Colonic mucosa (tissue), 4 donors: ENCODE results near the gene CYP2A7. TPM values are rescaled to one million over a fixed set of nuclear protein-coding genes. Genes with fewer than 3 reads are reported as not detected.
"Not testable (repeated sequence)": the region's sequence is repeated elsewhere in the genome, so short reads cannot be mapped to it uniquely, and the experiment has no call there.

Experiments
- DNase-seq: peaks from one replicate; pipeline ENCODE4 v3.0.0-alpha.2; 2020
- H3K27ac ChIP-seq: fragments of 200-600 bp; one replicate; pipeline ENCODE4 v1.8.0; 2021
- H3K27me3 ChIP-seq: fragments of 200-600 bp; one replicate; pipeline ENCODE4 v1.8.0; 2021
- H3K36me3 ChIP-seq: fragments of 200-600 bp; one replicate; pipeline ENCODE4 v1.8.0; 2021
- H3K4me1 ChIP-seq: fragments of 200-600 bp; one replicate; pipeline ENCODE4 v1.8.0; 2021; ENCODE audit warnings: mild to moderate bottlenecking
- H3K4me3 ChIP-seq: fragments of 200-600 bp; one replicate; pipeline ENCODE4 v1.8.0; 2021
- H3K9ac ChIP-seq, 2 donors: one replicate each; pipeline ENCODE4 v1.7.0; 2013; ENCODE audit warnings: control low read depth in 2 of 2, low read depth in 2 of 2, low read length in 2 of 2
- H3K9me3 ChIP-seq: fragments of 200-600 bp; one replicate; pipeline ENCODE4 v1.8.0; 2021
- intact Hi-C: fragments of 100-400 bp; cut with DNase I; formaldehyde crosslinking; loops from one replicate; pipeline ENCODE4 v1.14.1; 2022
- total RNA-seq, 2 donors: library from RNA; stranded (reverse); fragmentation: NEBNext Ultra II Directional in 1 of 2; extraction: Animal tissue kit (Norgen Biotek cat#: 25700) in 1 of 2; gene quantifications; one replicate each; pipeline ENCODE4 v1.2.1, GENCODE V29; 2021
- TF ChIP-seq, protein P1 (sequence below): fragments of 200-600 bp; IDR thresholded peaks from one replicate; pipeline ENCODE4 v1.8.0; 2022; ENCODE audit warnings: antibody characterized with exemption, mild to moderate bottlenecking
- donor health status: healthy.
- donor health status: DM: no; HTN: no; CAD: no.
- donor health status: DM: no; HTN: no; CAD: no.

Gene CYP2A7
- total RNA-seq, 2 donors from 2014 or later, result 0.37 TPM; not detected in 1

DNA sequence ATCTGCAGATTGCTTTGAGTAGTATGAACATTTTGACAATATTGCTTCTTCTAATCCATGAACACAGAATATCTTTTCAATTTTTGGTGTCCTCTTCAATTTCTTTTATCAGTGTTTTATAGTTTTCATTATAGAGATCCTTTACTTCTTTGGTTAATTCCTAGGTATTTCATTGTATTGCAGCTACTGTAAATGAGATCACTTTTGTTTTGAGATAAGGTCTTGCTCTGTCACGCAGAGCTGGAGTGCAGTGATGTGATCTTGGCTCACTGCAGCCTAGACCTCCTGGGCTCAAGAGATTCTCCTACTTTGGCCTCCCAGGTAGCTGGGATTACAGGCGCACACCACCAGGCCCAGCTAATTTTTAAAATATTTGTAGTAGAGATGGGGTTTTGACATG is 9.8 kb downstream of the CYP2A7 start:
- DNase-seq, result no peak
- intact Hi-C loops, result no loop called here
- TF ChIP-seq, protein P1, sequence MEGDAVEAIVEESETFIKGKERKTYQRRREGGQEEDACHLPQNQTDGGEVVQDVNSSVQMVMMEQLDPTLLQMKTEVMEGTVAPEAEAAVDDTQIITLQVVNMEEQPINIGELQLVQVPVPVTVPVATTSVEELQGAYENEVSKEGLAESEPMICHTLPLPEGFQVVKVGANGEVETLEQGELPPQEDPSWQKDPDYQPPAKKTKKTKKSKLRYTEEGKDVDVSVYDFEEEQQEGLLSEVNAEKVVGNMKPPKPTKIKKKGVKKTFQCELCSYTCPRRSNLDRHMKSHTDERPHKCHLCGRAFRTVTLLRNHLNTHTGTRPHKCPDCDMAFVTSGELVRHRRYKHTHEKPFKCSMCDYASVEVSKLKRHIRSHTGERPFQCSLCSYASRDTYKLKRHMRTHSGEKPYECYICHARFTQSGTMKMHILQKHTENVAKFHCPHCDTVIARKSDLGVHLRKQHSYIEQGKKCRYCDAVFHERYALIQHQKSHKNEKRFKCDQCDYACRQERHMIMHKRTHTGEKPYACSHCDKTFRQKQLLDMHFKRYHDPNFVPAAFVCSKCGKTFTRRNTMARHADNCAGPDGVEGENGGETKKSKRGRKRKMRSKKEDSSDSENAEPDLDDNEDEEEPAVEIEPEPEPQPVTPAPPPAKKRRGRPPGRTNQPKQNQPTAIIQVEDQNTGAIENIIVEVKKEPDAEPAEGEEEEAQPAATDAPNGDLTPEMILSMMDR, result no peak
- no peaks in the 10 kb centered on the region for H3K4me1 ChIP-seq
- H3K9ac ChIP-seq, result no peak overlapping the region
- no peaks in the 10 kb centered on the region for H3K27me3 ChIP-seq
- H3K36me3 ChIP-seq, result no peaks in the 10 kb centered on the region
- no peak overlapping the region for H3K27ac ChIP-seq
- H3K9me3 ChIP-seq, result no peaks in the 10 kb centered on the region
- H3K4me3 ChIP-seq, result no peak overlapping the region

DNA sequence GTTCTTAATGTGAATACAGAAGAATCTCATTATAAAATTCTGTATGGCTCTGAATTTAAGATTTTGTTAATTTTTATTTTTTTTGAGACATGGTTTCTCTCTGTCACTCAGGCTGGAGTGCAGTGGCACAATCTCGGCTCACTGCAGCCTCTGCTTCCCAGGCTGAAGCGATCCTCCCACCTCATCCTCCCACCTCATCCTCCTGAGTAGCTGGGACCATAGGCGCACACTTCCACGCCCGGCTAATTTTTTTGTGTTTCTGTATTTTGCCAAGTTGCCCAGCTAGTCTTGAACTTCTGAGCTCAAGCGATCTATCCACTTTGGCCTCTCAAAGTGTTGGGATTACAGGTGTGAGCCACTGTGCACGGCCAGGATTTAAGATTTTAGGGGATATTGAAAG is 14.3 kb downstream of the CYP2A7 start:
- Histone ChIP-seq H3K4me3 (no peak overlapping the region), H3K9me3 (no peaks in the 10 kb centered on the region), H3K27ac (no peak overlapping the region), H3K27me3 (no peaks in the 10 kb centered on the region), H3K9ac (no peak overlapping the region), H3K36me3 (no peaks in the 10 kb centered on the region), H3K4me1 (no peaks in the 10 kb centered on the region)
- TF ChIP-seq, protein P1, result no peak
- DNase-seq, result no peak
- intact Hi-C loops, result no loop called here

DNA sequence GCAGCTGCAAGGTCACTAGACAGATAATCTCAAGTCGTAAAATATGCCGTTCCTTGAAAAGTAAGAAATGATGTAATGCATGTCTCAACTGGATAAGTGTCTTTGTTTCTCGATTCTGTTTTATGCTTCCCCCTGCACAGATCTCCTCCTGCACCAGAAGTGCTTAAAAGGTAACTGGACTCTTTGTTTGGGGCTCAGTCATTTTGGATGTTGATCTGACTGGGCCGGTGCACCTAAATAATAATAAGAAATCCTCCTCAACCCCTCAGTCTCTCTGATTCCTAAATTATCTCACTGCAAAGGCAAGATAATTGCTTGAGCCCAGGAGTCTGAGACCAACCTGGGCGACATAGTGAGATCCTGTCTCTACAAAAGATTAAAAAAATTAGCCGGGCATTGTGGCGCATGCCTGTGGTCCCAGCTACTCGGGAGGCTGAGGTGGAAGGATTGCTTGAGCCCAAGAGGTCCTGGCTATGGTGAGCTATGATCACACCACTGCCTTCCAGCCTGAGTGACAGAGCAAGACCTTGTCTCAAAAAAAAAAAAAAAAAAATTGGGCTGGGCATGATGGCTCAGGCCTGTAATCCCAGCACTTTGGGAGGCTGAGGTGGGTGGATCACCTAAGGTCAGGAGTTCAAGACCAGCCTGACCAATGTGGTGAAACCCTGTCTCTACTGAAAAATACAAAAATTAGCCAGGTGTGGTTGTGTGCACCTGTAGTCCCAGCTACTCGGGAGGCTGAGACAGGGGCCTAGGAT is 17.1 kb downstream of the CYP2A7 start:
- H3K4me1 ChIP-seq, H3K27me3 ChIP-seq, H3K9me3 ChIP-seq, H3K4me3 ChIP-seq, H3K27ac ChIP-seq, intact Hi-C loops, DNase-seq, H3K36me3 ChIP-seq, H3K9ac ChIP-seq: not testable (repeated sequence)

DNA sequence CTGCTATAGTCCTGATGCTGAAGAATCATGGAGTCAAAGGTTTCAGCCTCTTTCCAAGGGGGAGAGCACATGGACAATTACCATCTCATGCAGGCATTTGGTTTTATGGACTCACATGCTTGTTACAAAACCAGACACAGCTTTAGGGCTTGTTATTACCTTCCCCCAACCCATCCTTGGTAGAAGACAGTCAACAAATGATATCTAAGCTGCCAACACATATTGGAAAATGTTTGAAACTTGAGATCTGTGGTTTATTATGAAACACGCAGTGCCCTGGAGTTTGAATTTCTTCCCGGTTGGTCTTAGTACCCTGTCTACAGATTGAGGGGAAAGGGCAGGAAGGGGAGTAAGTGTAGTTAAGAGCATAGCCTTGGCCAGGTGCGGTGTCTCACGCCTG is 19.2 kb downstream of the CYP2A7 start:
- no peak overlapping the region for H3K4me3 ChIP-seq
- TF ChIP-seq, protein P1, result no peak
- H3K4me1 ChIP-seq, result no peaks in the 10 kb centered on the region
- no peaks in the 10 kb centered on the region for H3K36me3 ChIP-seq
- no peak overlapping the region for H3K9ac ChIP-seq
- no peak for DNase-seq
- H3K9me3 ChIP-seq, result no peaks in the 10 kb centered on the region
- no peak overlapping the region for H3K27ac ChIP-seq
- no peaks in the 10 kb centered on the region for H3K27me3 ChIP-seq
- intact Hi-C loops, result no loop called here

DNA sequence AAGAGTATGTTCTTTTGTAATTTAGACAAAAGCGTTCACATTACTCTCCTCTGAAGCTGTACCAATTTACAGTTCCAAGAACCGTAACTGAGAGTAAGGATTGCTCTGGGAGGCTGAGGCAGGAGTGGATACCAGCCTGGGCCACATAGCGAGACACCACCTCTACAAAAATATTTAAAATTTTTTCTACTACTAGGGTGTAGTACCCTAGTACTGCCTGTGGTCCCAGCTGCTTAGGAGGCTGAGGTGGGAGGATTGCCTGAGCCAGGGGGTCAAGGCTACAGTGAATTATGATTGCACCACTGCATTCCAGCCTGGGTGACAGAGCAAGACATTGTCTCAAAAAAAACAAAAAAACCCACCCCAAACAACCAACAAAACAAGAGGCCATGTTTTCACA is 19.7 kb downstream of the CYP2A7 start:
- Histone ChIP-seq H3K36me3 (no peaks in the 10 kb centered on the region), H3K4me3 (no peak overlapping the region), H3K9ac (no peak overlapping the region), H3K9me3 (no peaks in the 10 kb centered on the region), H3K27me3 (no peaks in the 10 kb centered on the region), H3K4me1 (no peaks in the 10 kb centered on the region), H3K27ac (no peak overlapping the region)
- intact Hi-C loops, result no loop called here
- TF ChIP-seq, protein P1, result no peak
- DNase-seq, result no peak

DNA sequence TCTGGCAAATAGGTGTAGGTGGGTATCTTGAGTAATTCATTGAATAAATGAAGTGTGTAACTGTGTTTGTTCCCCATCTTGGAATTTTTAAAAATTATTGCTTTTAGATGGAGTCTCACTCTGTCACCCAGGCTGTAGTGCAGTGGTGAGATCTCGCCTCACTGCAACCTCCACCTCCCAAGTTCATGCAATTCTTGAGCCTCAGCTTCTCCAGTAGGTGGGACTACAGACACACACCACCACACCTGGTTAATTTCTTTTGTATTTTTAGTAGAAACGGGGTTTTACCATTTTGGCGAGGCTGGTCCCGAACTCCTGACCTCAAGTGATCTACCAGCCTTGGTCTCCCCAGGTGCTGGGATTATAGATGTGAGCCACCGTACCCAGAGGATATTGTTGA is 23.9 kb downstream of the CYP2A7 start:
- Histone ChIP-seq H3K4me3 (no peak overlapping the region), H3K9me3 (no peaks in the 10 kb centered on the region), H3K27ac (no peak overlapping the region), H3K9ac (no peak overlapping the region), H3K36me3 (no peaks in the 10 kb centered on the region), H3K4me1 (no peaks in the 10 kb centered on the region), H3K27me3 (no peaks in the 10 kb centered on the region)
- TF ChIP-seq, protein P1, result no peak
- DNase-seq, result no peak
- intact Hi-C loops, result no loop called here

DNA sequence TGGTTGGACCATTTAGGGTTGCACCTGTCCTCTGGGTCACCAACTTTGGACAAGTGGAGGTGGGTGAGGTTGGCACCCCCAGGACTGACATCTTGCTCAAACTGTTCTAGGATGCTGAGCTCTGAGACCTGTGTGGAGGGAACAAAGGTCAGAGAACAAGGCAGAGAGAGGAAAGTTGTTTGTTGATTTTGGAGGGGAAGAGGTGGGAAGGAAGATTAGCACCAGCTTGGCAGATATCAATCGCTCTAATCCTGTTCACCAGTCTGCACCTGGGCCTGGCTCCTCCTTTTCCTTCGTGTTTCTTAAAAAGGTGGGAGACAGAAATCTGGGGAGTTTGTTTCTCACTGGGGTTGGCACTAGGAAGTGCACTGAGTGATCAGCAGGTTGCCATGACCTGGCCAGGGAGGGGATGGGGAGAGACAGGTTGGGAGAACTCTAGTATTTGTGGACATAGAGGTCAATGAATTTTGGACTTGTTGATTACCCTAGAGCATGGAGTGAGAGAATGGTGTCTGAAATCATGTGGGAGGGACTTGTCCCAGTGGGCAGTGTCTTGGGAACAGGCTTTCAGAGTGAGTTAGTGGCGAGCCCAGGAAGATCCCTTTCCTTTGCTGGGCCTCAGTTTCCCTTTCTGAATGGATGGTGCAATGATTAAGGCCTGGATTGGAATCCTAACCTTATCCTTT is 29.4 kb downstream of the CYP2A7 start:
- DNase-seq, H3K27me3 ChIP-seq, H3K4me1 ChIP-seq, H3K9me3 ChIP-seq, H3K4me3 ChIP-seq, intact Hi-C loops, H3K36me3 ChIP-seq, H3K27ac ChIP-seq, H3K9ac ChIP-seq: not testable (repeated sequence)

DNA sequence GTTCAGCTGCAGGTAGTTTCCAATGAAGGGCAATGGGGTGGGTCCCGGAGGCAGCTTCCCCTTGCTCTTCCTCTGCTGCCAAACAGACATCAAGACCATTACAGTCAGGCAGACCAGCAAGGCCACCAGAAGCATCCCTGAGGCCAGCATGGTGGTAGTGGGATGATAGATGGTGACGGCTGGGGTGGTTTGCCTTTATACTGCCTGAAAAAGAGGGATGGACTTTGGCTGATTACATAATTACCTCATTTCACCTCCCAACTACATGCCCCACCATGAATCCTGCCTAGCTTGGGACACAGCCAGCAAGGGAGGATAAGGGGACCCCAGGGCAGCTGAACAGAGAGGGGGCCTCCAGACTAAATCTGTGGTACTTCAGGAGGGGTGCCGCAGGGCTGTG is 31.8 kb downstream of the CYP2A7 start, which contains the start of gene CYP2A6:
Gene CYP2A6, minus strand, starts transcription at position 171 of the 400 bp plus-strand sequence. Its CDS starts 21 bp downstream, at position 150.
- H3K4me3 ChIP-seq, H3K27me3 ChIP-seq, H3K9ac ChIP-seq, H3K36me3 ChIP-seq, DNase-seq, H3K9me3 ChIP-seq, H3K27ac ChIP-seq, H3K4me1 ChIP-seq, intact Hi-C loops: not testable (repeated sequence)
